Activated T-cell treated with anti-CD3 and anti-CD28 coated beads for 48 hours (primary cell): Measurements from ENCODE around the gene PAGE4.
A peak's percentile ranks its signal among the peaks of the same experiment; 100 is the strongest.

Experiments
- DNase-seq: peaks from one replicate; pipeline ENCODE4 v3.0.0-alpha.2; 2020; ENCODE audit warnings: low read depth

Gene PAGE4

DNA sequence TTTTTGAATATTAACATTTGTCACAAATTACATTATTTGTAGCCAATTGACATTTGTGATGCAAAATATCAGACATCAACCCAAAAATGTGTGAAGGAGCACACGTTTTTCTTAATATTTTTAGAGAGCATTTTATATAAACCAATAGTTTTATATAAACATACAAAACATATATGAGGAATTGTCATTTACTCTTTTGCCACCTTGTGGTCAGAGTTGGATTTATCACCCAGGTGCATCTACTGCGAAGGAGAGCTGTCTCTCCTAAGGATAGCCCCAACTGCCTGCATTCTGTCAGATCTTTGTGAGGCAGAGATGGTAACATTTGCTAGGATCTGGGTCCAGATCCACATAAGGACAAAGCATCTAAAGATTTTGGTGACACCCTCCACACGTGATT, 47.6 kb downstream of the PAGE4 start:
- DNase-seq, result no peak

GRCh38 chrX:49877397-49878101, 48.4 kb downstream of the PAGE4 start:
- DNase-seq, result no peak

- DNase-seq, result no peak
These were observed 49.2 kb downstream of the PAGE4 start for GRCh38 chrX:49878128-49878833.

- peak; percentile 48 for DNase-seq
These were observed 49.9 kb downstream of the PAGE4 start, which contains the start of gene USP27X for GRCh38 chrX:49878834-49879655. Gene USP27X (plus strand): TSS chrX:49879484. CDS start chrX:49880308, 824 bp downstream.

DNA sequence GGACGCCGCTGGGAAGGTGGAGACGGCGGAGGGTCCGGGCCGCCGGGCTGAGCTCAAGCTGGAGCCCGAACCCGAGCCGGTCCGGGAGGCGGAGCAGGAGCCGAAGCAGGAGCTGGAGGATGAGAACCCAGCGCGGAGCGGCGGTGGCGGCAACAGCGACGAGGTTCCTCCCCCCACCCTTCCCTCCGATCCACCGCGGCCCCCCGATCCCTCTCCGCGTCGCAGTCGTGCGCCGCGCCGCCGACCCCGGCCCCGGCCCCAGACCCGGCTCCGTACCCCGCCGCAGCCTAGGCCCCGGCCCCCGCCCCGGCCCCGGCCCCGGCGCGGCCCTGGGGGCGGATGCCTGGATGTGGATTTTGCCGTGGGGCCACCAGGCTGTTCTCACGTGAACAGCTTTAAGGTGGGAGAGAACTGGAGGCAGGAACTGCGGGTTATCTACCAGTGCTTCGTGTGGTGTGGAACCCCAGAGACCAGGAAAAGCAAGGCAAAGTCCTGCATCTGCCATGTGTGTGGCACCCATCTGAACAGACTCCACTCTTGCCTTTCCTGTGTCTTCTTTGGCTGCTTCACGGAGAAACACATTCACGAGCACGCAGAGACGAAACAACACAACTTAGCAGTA, 50.7 kb downstream of the PAGE4 start:
- DNase-seq, result no peak

DNA sequence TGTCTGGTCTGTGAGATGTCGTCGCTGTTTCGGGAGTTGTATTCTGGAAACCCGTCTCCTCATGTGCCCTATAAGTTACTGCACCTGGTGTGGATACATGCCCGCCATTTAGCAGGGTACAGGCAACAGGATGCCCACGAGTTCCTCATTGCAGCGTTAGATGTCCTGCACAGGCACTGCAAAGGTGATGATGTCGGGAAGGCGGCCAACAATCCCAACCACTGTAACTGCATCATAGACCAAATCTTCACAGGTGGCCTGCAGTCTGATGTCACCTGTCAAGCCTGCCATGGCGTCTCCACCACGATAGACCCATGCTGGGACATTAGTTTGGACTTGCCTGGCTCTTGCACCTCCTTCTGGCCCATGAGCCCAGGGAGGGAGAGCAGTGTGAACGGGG, 51.6 kb downstream of the PAGE4 start:
- DNase-seq, result no peak
